Uterus (tissue), 2 donors: ENCODE data around the gene ADCY2.

Experiments used
- CTCF ChIP-seq, 4 experiments: fragments of 200-600 bp in 2 of 4; fragments of 450-650 bp in 2 of 4; sonication (generic) in 2 of 4; IDR thresholded peaks; one replicate each; pipeline ENCODE4 v1.5.1; 2016 to 2019; ENCODE audit warnings: antibody characterized with exemption in 4 of 4, mild to moderate bottlenecking in 2 of 4, moderate library complexity in 1 of 4
- POLR2A ChIP-seq, 2 donors: fragments of 450-650 bp; IDR thresholded peaks; one replicate each; pipeline ENCODE4 v1.6.1; 2016; ENCODE audit warnings: antibody characterized with exemption in 2 of 2, mild to moderate bottlenecking in 1 of 2, moderate library complexity in 1 of 2

DNA sequence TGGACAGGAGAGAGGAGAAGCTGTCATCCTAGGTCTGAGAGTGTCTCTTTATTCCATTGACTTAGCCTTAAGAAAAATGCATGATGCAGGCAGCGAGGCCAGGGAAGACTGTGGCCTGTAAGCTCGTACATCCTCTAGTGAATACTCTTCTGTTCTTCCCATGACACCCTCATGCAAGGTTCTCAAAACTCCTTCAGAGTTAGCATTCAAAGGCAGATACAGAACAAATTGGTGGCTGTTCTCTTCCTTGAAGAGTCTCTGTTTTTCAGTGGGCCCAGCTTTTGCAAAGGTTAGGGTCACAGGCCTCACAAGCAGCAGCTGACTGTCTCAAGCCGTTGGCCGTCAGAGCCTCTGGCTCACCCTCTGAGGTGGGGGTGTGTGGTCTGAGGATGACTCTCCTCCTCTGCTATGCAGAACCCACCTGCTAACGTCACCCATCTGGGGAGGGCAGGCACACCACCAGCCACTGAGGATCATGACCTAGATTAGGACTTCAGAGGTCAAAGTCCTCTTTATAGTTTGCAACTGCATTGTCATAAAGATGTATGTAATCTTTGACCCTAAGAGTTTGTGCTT lies 15.1 kb downstream of the ADCY2 start:
- no peak for TF ChIP-seq CTCF (IDR thresholded peaks at IDR 0.05)
- TF ChIP-seq POLR2A (IDR thresholded peaks at IDR 0.05) = no peak
